DOHH2 (cell line): ENCODE data around the gene CNPPD1.

Experiments
- H3F3A ChIP-seq: fragments of 200-600 bp; sonication (generic), shearing (Covaris generic); 2 replicates; pipeline ENCODE4 v1.6.0; 2016; ENCODE audit warnings: antibody characterized with exemption, mild to moderate bottlenecking; ENCODE audit not compliant: control insufficient read depth, insufficient read depth
- H3K27ac ChIP-seq: fragments of 200-600 bp; sonication (generic); 2 replicates; pipeline ENCODE4 v1.5.1; 2014; ENCODE audit warnings: low read depth, mild to moderate bottlenecking, low read length, moderate library complexity
- H3K27me3 ChIP-seq: fragments of 200-600 bp; sonication (generic); 2 replicates; pipeline ENCODE4 v1.6.1; 2014; ENCODE audit warnings: mild to moderate bottlenecking, low read length, mixed read lengths; ENCODE audit not compliant: control insufficient read depth
- H3K36me3 ChIP-seq: fragments of 200-600 bp; sonication (generic); 2 replicates; pipeline ENCODE4 v1.6.1; 2014; ENCODE audit warnings: mild to moderate bottlenecking, low read length, moderate library complexity, mixed read lengths; ENCODE audit not compliant: control insufficient read depth
- H3K4me1 ChIP-seq: fragments of 200-600 bp; sonication (generic); 2 replicates; pipeline ENCODE4 v1.6.1; 2014; ENCODE audit warnings: mild to moderate bottlenecking, low read length, mixed read lengths; ENCODE audit not compliant: control insufficient read depth
- H3K4me2 ChIP-seq: fragments of 200-600 bp; sonication (generic); 2 replicates; pipeline ENCODE4 v1.6.0; 2014; ENCODE audit warnings: mild to moderate bottlenecking, low read length, moderate library complexity
- H3K4me3 ChIP-seq: fragments of 200-600 bp; sonication (generic); 2 replicates; pipeline ENCODE4 v1.5.1; 2014; ENCODE audit warnings: mild to moderate bottlenecking, low read length, mixed read lengths
- H3K79me2 ChIP-seq: fragments of 200-600 bp; sonication (generic); 2 replicates; pipeline ENCODE4 v1.6.1; 2014; ENCODE audit warnings: mild to moderate bottlenecking, low read length, mixed read lengths; ENCODE audit not compliant: control insufficient read depth
- H3K9me2 ChIP-seq: fragments of 200-600 bp; sonication (generic); replicated peaks from 2 replicates; pipeline ENCODE4 v1.6.1; 2014; ENCODE audit warnings: mild to moderate bottlenecking, low read length, mixed read lengths; ENCODE audit not compliant: control insufficient read depth
- H3K9me3 ChIP-seq: fragments of 200-600 bp; sonication (generic); 2 replicates; pipeline ENCODE4 v1.6.1; 2014; ENCODE audit warnings: antibody characterized with exemption, low read length, mixed read lengths; ENCODE audit not compliant: control insufficient read depth, insufficient read depth
- H4K20me1 ChIP-seq: fragments of 200-600 bp; sonication (generic); 2 replicates; pipeline ENCODE4 v1.6.0; 2014; ENCODE audit warnings: low read depth, mild to moderate bottlenecking, antibody characterized with exemption, low read length, moderate library complexity; ENCODE audit not compliant: control insufficient read depth, insufficient read depth
- CTCF ChIP-seq: fragments of 200-600 bp; sonication (generic); IDR thresholded peaks from one replicate; pipeline ENCODE4 v1.5.1; 2014; ENCODE audit warnings: antibody characterized with exemption, mild to moderate bottlenecking, low read depth, low read length; ENCODE audit not compliant: poor library complexity, severe bottlenecking
- EZH2phosphoT487 ChIP-seq: fragments of 200-600 bp; sonication (generic); IDR thresholded peaks from 2 replicates; pipeline ENCODE4 v1.6.1; 2017; ENCODE audit warnings: borderline replicate concordance, mild to moderate bottlenecking, antibody characterized with exemption, low read length, moderate library complexity, mixed read lengths

CNPPD1 gene

DNA sequence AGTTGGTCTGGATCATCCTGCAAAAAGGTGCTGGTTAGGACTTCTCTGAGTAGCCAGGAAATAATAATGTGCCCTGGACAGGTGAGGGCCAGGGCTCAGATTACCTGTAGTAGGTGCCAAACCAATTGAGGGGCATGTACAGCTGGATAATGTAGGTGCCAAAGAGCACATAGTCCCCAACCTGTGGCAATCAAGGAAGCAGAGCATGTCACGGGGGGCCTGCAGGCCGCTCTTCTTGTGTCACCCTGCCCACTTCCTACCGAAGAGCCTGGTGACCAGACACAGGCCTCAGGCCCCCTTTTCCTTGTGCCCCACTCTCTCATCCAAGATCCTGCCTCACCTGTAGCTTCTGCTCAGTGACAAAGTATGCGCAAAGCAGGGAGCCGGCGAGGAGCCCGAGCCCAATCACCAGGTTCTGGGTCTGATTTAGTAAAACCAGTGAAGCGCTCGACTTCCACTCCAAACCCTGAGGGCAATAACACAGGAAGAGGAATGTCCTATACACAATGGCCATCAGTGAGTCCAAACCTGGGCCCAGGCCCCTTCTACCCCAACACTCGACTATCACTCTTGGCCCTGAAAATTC is 36.9 kb upstream of the CNPPD1 start:
- Histone ChIP-seq H3K36me3 (peaks cover 69% of the 10 kb centered on the region), H4K20me1 (no peaks in the 10 kb centered on the region), H3K27me3 (no peaks in the 10 kb centered on the region), H3K4me1 (peaks cover 13% of the 10 kb centered on the region), H3K9me2 (no peaks in the 10 kb centered on the region), H3K4me2 (no peak overlapping the region), H3K4me3 (no peak overlapping the region), H3K9me3 (no peaks in the 10 kb centered on the region), H3K27ac (no peak overlapping the region), H3F3A (no peaks in the 10 kb centered on the region), H3K79me2 (peaks cover 18% of the 10 kb centered on the region)
- no peak for TF ChIP-seq CTCF
- TF ChIP-seq EZH2phosphoT487, result no peak

GRCh38 chr2:219213026-219213415 is 36.3 kb upstream of the CNPPD1 start:
- H3K79me2 ChIP-seq, result peaks cover 13% of the 10 kb centered on the region
- no peak overlapping the region for H3K27ac ChIP-seq
- H3K4me1 ChIP-seq, result peaks cover 8% of the 10 kb centered on the region
- no peaks in the 10 kb centered on the region for H3F3A ChIP-seq
- H4K20me1 ChIP-seq, result no peaks in the 10 kb centered on the region
- peaks cover 75% of the 10 kb centered on the region for H3K36me3 ChIP-seq
- no peaks in the 10 kb centered on the region for H3K27me3 ChIP-seq
- no peak overlapping the region for H3K4me2 ChIP-seq
- H3K4me3 ChIP-seq, result no peak overlapping the region
- TF ChIP-seq CTCF, result no peak
- TF ChIP-seq EZH2phosphoT487, result no peak
- no peaks in the 10 kb centered on the region for H3K9me2 ChIP-seq
- H3K9me3 ChIP-seq, result no peaks in the 10 kb centered on the region

DNA sequence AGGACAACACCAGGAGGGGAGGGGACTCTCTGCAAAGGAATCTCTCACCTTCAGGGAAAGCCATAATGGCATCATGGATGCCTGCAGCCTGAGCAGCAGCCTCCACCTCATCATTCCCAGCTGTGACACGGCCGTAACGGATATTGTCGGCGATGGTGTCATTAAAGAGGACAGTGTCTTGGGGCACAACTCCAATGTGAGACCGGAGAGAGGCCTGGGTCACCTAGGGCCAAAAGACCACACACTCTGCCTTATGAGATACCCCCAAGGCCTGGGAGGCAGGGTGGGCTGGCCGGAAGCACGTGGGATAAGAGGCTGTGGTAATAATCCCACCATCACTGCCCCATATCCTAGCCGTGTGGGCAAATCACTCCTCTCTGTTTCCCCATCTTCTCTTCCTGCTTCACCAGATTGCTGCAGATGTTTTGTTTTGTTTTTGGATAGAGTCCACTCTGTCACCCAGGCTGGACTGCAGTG is 34.2 kb upstream of the CNPPD1 start:
- Histone ChIP-seq H3K27me3 (no peaks in the 10 kb centered on the region), H3K4me1 (peaks cover 15% of the 10 kb centered on the region), H3K9me2 (no peaks in the 10 kb centered on the region), H3K79me2 (peaks cover 3% of the 10 kb centered on the region; the same call in 1 of the 2 replicates), H3K4me3 (no peak overlapping the region), H3K36me3 (peaks cover 74% of the 10 kb centered on the region), H3F3A (peaks cover 7% of the 10 kb centered on the region; the same call in 1 of the 2 replicates), H3K4me2 (no peak overlapping the region), H3K27ac (no peak overlapping the region), H4K20me1 (no peaks in the 10 kb centered on the region), H3K9me3 (no peaks in the 10 kb centered on the region)
- TF ChIP-seq EZH2phosphoT487, result no peak
- TF ChIP-seq CTCF, result no peak
